PC-3 (cell line): ENCODE results near the gene IDI2. TPM values are rescaled to one million over a fixed set of nuclear protein-coding genes. Genes with fewer than 3 reads are reported as not detected.

ENCODE experiments used
- ATAC-seq: fragments of 200-7000 bp; cut with Tn5 transposase; 2 replicates; pipeline ENCODE4 v1.9.1; 2020; ENCODE audit warnings: mild to moderate bottlenecking, moderate library complexity
- BruUV-seq: library from RNA; stranded (reverse); fragments of 400-500 nt; replicated peaks from 2 replicates; lab custom pipeline; 2021; lab: Mats Ljungman, UMichigan
- CTCF ChIA-PET: fragments of 300-600 bp; sonication (Branson Sonifier 250); formaldehyde crosslinking; loops from one replicate; lab custom pipeline; 2022; ENCODE audit warnings: antibody characterized with exemption; lab: Charles Lee
- POLR2A ChIA-PET: fragments of 300-600 bp; sonication (Branson Sonifier 250); formaldehyde crosslinking; loops from one replicate; lab custom pipeline; 2022; ENCODE audit warnings: antibody characterized with exemption; ENCODE audit not compliant: unreplicated experiment; lab: Charles Lee
- DNase-seq: peaks from one replicate; pipeline ENCODE4 v3.0.0-alpha.2; 2015
- H2AFZ ChIP-seq: fragments of 300-600 bp; sonication (generic); 2 replicates; pipeline ENCODE4 v1.6.0; 2016; ENCODE audit warnings: antibody characterized with exemption, low read length
- H3F3A ChIP-seq: fragments of 300-600 bp; sonication (generic); one replicate; pipeline ENCODE4 v1.6.0; 2017; ENCODE audit warnings: antibody characterized with exemption, low read length, control low read depth, mild to moderate bottlenecking; ENCODE audit not compliant: unreplicated experiment
- H3K27ac ChIP-seq: fragments of 300-600 bp; sonication (generic); 2 replicates; pipeline ENCODE4 v1.5.1; 2016; ENCODE audit warnings: mild to moderate bottlenecking, low read length
- H3K27me3 ChIP-seq: fragments of 300-600 bp; sonication (generic); 2 replicates; pipeline ENCODE4 v1.6.1; 2016; ENCODE audit warnings: low read length, mixed read lengths
- H3K36me3 ChIP-seq: fragments of 300-600 bp; sonication (generic); 2 replicates; pipeline ENCODE4 v1.6.1; 2016; ENCODE audit warnings: low read depth, mixed run types, low read length, mixed read lengths
- H3K4me1 ChIP-seq: fragments of 300-600 bp; sonication (generic); 2 replicates; pipeline ENCODE4 v1.5.1; 2016; ENCODE audit warnings: low read length; ENCODE audit not compliant: insufficient read depth
- H3K4me2 ChIP-seq: fragments of 300-600 bp; sonication (generic); 2 replicates; pipeline ENCODE4 v1.6.0; 2016; ENCODE audit warnings: low read length
- H3K4me3 ChIP-seq: fragments of 300-600 bp; sonication (generic); 2 replicates; pipeline ENCODE4 v1.5.1; 2016; ENCODE audit warnings: mild to moderate bottlenecking, low read length, mixed read lengths
- H3K79me2 ChIP-seq: fragments of 300-600 bp; sonication (generic); 2 replicates; pipeline ENCODE4 v1.6.1; 2017; ENCODE audit warnings: low read length, mixed read lengths
- H3K9ac ChIP-seq: fragments of 300-600 bp; sonication (generic); 2 replicates; pipeline ENCODE4 v1.6.0; 2016; ENCODE audit warnings: mild to moderate bottlenecking, low read length
- H3K9me2 ChIP-seq: fragments of 300-600 bp; sonication (generic); replicated peaks from 2 replicates; pipeline ENCODE4 v1.6.1; 2016; ENCODE audit warnings: mixed run types, low read length, mixed read lengths
- H3K9me3 ChIP-seq: fragments of 300-600 bp; sonication (generic); 2 replicates; pipeline ENCODE4 v1.6.1; 2016; ENCODE audit warnings: low read length, mixed read lengths
- H4K20me1 ChIP-seq: fragments of 300-600 bp; sonication (generic); 2 replicates; pipeline ENCODE4 v1.6.1; 2016; ENCODE audit warnings: low read length, mixed read lengths
- CTCF ChIP-seq: fragments of 300-600 bp; sonication (generic); conservative IDR thresholded peaks from 2 replicates; pipeline ENCODE4 v1.5.1; 2017; ENCODE audit warnings: antibody characterized with exemption, low read depth, mild to moderate bottlenecking, low read length
- EZH2 ChIP-seq: fragments of 300-600 bp; sonication (generic); IDR thresholded peaks from one replicate; pipeline ENCODE4 v1.6.1; 2017; ENCODE audit warnings: antibody characterized with exemption, mild to moderate bottlenecking, low read length; ENCODE audit not compliant: unreplicated experiment
- EZH2phosphoT487 ChIP-seq: fragments of 300-600 bp; sonication (generic); IDR thresholded peaks from 2 replicates; pipeline ENCODE4 v1.6.1; 2018; ENCODE audit warnings: mild to moderate bottlenecking, antibody characterized with exemption, low read length, borderline replicate concordance
- intact Hi-C: fragments of 100-400 bp; cut with micrococcal nuclease; formaldehyde crosslinking; loops from 2 replicates; pipeline ENCODE4 v1.9.0; 2023
- total RNA-seq: library from RNA; depleted of rRNA; stranded (reverse); fragments of >200 nt; gene quantifications from 2 replicates; pipeline ENCODE4 v1.2.3, GENCODE V29; 2014

The IDI2 gene
- total RNA-seq, 1 experiment from 2014 or later: not detected

DNA sequence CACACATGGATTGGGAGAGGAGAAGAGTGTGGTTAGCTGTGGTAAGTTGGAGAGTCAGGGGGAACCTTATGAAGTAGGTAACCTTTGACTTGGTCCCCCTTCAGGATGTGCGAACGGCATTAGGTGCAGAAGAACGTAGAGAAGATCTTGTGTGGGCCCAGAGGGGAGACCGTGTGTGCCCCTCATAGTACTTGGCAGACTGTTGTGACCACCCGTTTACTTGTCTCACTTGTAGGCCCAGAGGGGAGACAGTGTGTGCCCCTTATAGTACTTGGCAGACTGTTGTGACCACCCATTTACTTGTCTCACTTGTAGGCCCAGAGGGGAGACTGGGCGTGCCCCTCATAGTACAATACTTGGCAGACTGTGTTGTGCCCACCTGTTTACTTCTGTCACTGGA, 34.9 kb downstream of the IDI2 start:
- POLR2A ChIA-PET: no interaction called here
- intact Hi-C loops: no loop called here
- no peak overlapping the region for H3K4me3 ChIP-seq
- H3K4me1 ChIP-seq: peaks cover 14% of the 10 kb centered on the region
- no peak for DNase-seq
- peaks cover 18% of the 10 kb centered on the region for H3K36me3 ChIP-seq
- H3K9me3 ChIP-seq: no peaks in the 10 kb centered on the region
- H3K9me2 ChIP-seq: no peaks in the 10 kb centered on the region
- H4K20me1 ChIP-seq: peaks cover 26% of the 10 kb centered on the region
- H3F3A ChIP-seq: no peaks in the 10 kb centered on the region
- H2AFZ ChIP-seq: no peak overlapping the region
- 0 out of 2 replicates have a peak overlapping the region, but pooled peaks have one; percentile 16 for H3K4me2 ChIP-seq
- peaks cover 68% of the 10 kb centered on the region for H3K79me2 ChIP-seq
- no TSS peak for BruUV-seq
- H3K9ac ChIP-seq: no peak overlapping the region
- TF ChIP-seq CTCF (no peak), EZH2phosphoT487 (no peak), EZH2 (no peak)
- no peak for ATAC-seq
- CTCF ChIA-PET: no interaction called here
- no peak overlapping the region for H3K27ac ChIP-seq
- no peaks in the 10 kb centered on the region for H3K27me3 ChIP-seq

- H3K9me3 ChIP-seq: no peaks in the 10 kb centered on the region
- H3K9me2 ChIP-seq: no peaks in the 10 kb centered on the region
- H3K4me1 ChIP-seq: peaks cover 14% of the 10 kb centered on the region
- no peaks in the 10 kb centered on the region for H3F3A ChIP-seq
- H3K27me3 ChIP-seq: no peaks in the 10 kb centered on the region
- ATAC-seq (no peak), DNase-seq (no peak)
- no peak for TF ChIP-seq EZH2phosphoT487
- no peak for TF ChIP-seq EZH2
- no peak for TF ChIP-seq CTCF
- intact Hi-C loops: loop anchor here (5.0 kb wide), 1 partner anchor 57 kb away; the partner anchor contains the start of gene LARP4B
- peak overlapping the region; percentile 71 for H3K27ac ChIP-seq
- H2AFZ ChIP-seq: no peak overlapping the region
- H4K20me1 ChIP-seq: peaks cover 26% of the 10 kb centered on the region
- H3K4me2 ChIP-seq: peak overlapping the region; percentile 91
- POLR2A ChIA-PET: interaction anchor here (0.6 kb wide), 1 partner anchor 14 kb away, joined by 7 read pairs; no protein-coding TSS in a partner anchor
- CTCF ChIA-PET: no interaction called here
- H3K36me3 ChIP-seq: peaks cover 12% of the 10 kb centered on the region
- peak overlapping the region; percentile 97 for H3K9ac ChIP-seq
- H3K4me3 ChIP-seq: peak overlapping the region; percentile 98
- TSS peak; percentile 65 for BruUV-seq
- peaks cover 59% of the 10 kb centered on the region for H3K79me2 ChIP-seq
These were observed 36.8 kb downstream of the IDI2 start for GRCh38 chr10:988667-989545.
